CD4-positive, alpha-beta T cell treated with Interferon alpha-2 for 1 hour (primary cell): ENCODE data around the gene WDR44.
"Not testable (repeated sequence)": the region's sequence is repeated elsewhere in the genome, so short reads cannot be mapped to it uniquely, and the experiment has no call there.

Source experiments
- DNase-seq, 2 donors: peaks; one replicate each; pipeline ENCODE4 v3.0.0-alpha.2; 2020 to 2022

WDR44 gene

GRCh38 chrX:118360429-118361125, 14.7 kb downstream of the WDR44 start:
- no peak for DNase-seq

GRCh38 chrX:118364261-118364660, 18.4 kb downstream of the WDR44 start:
- no peak for DNase-seq

- DNase-seq, result no peak
These were observed 21.4 kb downstream of the WDR44 start for GRCh38 chrX:118367338-118367737.

GRCh38 chrX:118368398-118368797, 22.5 kb downstream of the WDR44 start:
- no peak for DNase-seq

- DNase-seq, result no peak
These were observed 25.2 kb downstream of the WDR44 start for GRCh38 chrX:118370921-118371624.

- no peak for DNase-seq
These were observed 27.6 kb downstream of the WDR44 start for GRCh38 chrX:118373538-118373937.

GRCh38 chrX:118383120-118383519, 37.2 kb downstream of the WDR44 start:
- DNase-seq, result no peak

GRCh38 chrX:118392716-118393115, 46.8 kb downstream of the WDR44 start:
- DNase-seq, result no peak

- no peak for DNase-seq
These were observed 50.2 kb downstream of the WDR44 start for GRCh38 chrX:118396113-118396512.

GRCh38 chrX:118418811-118419251, 72.9 kb downstream of the WDR44 start:
- DNase-seq, result no peak

- peak in 1 of 2 donors; percentile 8 for DNase-seq
These were observed 74.6 kb downstream of the WDR44 start for GRCh38 chrX:118420462-118420861.

- no peak for DNase-seq
These were observed 77.7 kb downstream of the WDR44 start for GRCh38 chrX:118423558-118423957.

- DNase-seq, result no peak
These were observed 86.9 kb downstream of the WDR44 start for GRCh38 chrX:118432799-118433198.

- DNase-seq, result no peak
These were observed 91.4 kb downstream of the WDR44 start for GRCh38 chrX:118437283-118437682.

- DNase-seq, result no peak
These were observed 102.4 kb downstream of the WDR44 start for GRCh38 chrX:118448273-118448783.

- no peak for DNase-seq
These were observed 109.1 kb downstream of the WDR44 start for GRCh38 chrX:118455013-118455412.

GRCh38 chrX:118459494-118459893, 113.6 kb downstream of the WDR44 start:
- peak; percentile 6 to 54 for DNase-seq

- DNase-seq, result no peak
These were observed 118.6 kb downstream of the WDR44 start for GRCh38 chrX:118464501-118464900.

- DNase-seq, result no peak
These were observed 122.2 kb downstream of the WDR44 start for GRCh38 chrX:118468122-118468521.

GRCh38 chrX:118470721-118471347, 124.9 kb downstream of the WDR44 start:
- DNase-seq, result not testable (repeated sequence)

- DNase-seq, result no peak
These were observed 128.7 kb downstream of the WDR44 start for GRCh38 chrX:118474586-118474985.

GRCh38 chrX:118475903-118476302, 130.0 kb downstream of the WDR44 start:
- DNase-seq, result no peak

GRCh38 chrX:118480172-118480571, 134.3 kb downstream of the WDR44 start:
- DNase-seq, result no peak

GRCh38 chrX:118482384-118482783, 136.5 kb downstream of the WDR44 start:
- DNase-seq, result not testable (repeated sequence)
